ENCODE results near the gene ACCS.

ACCS gene

DNA sequence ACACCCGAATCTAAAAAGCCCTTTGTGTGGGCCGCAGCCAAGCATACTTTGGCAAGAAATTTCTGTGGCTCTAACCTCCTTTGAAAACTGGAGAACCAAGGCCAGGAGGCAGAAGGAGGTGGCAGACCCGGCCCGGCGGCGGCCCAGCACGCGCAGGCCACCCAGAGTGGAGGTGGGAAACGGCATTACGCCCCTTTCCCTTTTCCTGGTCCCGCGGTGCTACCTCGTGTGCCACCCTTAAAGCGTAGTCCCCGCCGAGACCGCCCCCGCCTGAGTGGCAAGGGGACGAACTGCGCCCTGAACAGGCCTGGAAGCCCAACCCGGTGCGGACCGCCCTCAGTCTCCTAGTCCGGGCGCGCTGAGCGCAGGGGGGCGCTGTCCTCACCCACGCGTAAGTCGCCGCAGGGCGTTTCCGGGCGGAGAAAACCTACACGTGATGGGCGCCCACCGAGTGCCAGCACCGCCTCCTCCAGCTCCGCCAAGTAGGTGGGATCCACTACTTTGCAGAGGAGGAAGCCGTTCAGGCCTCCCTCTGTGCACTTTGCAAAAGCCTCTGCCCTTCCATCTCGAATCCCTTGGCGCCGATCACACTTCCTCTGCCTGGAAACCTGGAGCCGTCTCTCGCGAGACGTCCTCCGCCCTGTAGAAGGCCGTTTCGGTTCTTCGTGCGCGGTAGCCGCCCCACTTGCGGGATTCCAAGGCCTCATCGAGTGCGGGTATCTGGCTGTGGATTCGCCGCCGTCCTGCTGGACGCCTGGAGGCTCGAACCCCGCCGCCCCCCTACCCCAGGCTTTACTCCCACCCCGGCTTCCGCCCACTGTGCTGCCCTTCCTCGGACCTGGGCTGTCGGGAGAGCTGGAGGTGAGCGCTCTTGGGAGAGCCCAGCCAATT, at the start of gene ACCS:
TSS of gene ACCS (plus strand) at position 430 of the 891 bp plus-strand sequence. CDS start 1,358 bp downstream, outside the sequence.
- peak within 1 kb of the TSS; percentile 87 for H3K27ac Mint-ChIP-seq
- H3K9me3 Mint-ChIP-seq = no peaks in the 10 kb centered on the region
- peak within 1 kb of the TSS; percentile 91 for H3K4me3 Mint-ChIP-seq
- peaks cover 5% of the 10 kb centered on the region for H3K36me3 Mint-ChIP-seq
- peak; percentile 84 to 90 for DNase-seq (ENCODE audit: low spot score in 2 of 2)
- peak; percentile 94 for ATAC-seq (ENCODE audit: low read depth)
- H3K4me1 Mint-ChIP-seq = peaks cover 14% of the 10 kb centered on the region
- H3K27me3 Mint-ChIP-seq = no peaks in the 10 kb centered on the region

DNA sequence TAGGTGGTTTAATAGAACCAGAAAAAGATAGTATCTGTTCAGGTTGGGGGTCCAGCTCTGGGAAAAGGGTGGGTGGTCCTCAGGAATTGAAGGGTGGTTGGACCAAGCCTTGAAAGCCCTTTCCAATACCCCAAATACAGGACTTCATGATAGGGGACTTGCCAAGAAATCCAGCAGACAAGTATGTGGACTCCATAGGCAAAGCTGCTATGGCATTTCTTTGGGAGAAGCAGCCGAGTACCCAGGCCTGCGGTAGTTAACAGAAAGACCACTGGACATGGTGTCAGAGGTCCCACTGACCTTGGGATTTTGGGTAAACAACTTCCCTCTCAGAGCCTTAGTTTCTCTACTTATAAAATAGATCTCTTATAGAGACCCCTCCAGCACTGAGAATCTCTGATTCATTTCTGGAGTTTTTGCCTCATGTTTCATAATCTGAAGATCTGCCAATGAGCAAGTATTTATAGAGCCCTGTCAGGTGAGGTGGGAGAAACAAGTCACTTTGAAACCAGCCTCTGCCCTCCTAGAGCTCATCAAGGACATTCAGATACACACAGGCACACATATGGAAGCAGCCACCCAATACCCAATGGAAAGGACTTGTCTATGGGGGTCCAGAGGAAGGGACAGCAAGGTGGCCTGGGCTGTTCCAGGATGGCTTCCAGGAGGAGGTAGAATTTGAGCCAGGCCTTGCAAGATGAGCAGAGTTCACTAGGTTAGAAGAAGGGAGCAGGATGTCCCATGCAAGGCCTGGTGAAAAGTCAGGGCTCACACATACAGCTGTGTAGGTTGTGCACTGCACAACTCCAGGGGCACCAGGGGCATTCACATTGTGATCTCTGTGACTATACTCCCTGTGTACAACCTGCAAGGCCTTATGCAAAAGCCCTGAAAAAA, 49.3 kb upstream of the ACCS start:
- Mint-ChIP-seq H3K4me1 (no peaks in the 10 kb centered on the region), H3K27ac (no peak overlapping the region), H3K4me3 (no peak overlapping the region), H3K27me3 (peaks cover 1% of the 10 kb centered on the region), H3K9me3 (peaks cover 3% of the 10 kb centered on the region), H3K36me3 (no peaks in the 10 kb centered on the region)
- DNase-seq (ENCODE audit: low spot score in 2 of 2) = no peak
- ATAC-seq (ENCODE audit: low read depth) = no peak

- H3K36me3 Mint-ChIP-seq = no peaks in the 10 kb centered on the region
- peaks cover 1% of the 10 kb centered on the region for H3K27me3 Mint-ChIP-seq
- ATAC-seq (ENCODE audit: low read depth) (no peak), DNase-seq (ENCODE audit: low spot score in 2 of 2) (no peak)
- H3K27ac Mint-ChIP-seq = no peak overlapping the region
- H3K4me3 Mint-ChIP-seq = no peak overlapping the region
- peaks cover 8% of the 10 kb centered on the region for H3K9me3 Mint-ChIP-seq
- no peaks in the 10 kb centered on the region for H3K4me1 Mint-ChIP-seq
These were observed 48.5 kb upstream of the ACCS start for GRCh38 chr11:44017443-44018126.

- peaks cover 10% of the 10 kb centered on the region for H3K9me3 Mint-ChIP-seq
- H3K27me3 Mint-ChIP-seq = peaks cover 1% of the 10 kb centered on the region
- no peaks in the 10 kb centered on the region for H3K4me1 Mint-ChIP-seq
- no peak for DNase-seq (ENCODE audit: low spot score in 2 of 2)
- ATAC-seq (ENCODE audit: low read depth) = no peak
- no peaks in the 10 kb centered on the region for H3K36me3 Mint-ChIP-seq
- H3K4me3 Mint-ChIP-seq = no peak overlapping the region
- no peak overlapping the region for H3K27ac Mint-ChIP-seq
These were observed 47.9 kb upstream of the ACCS start for GRCh38 chr11:44018127-44018521.

- peaks cover 1% of the 10 kb centered on the region for H3K27me3 Mint-ChIP-seq
- H3K36me3 Mint-ChIP-seq = no peaks in the 10 kb centered on the region
- no peaks in the 10 kb centered on the region for H3K4me1 Mint-ChIP-seq
- DNase-seq (ENCODE audit: low spot score in 2 of 2) (no peak), ATAC-seq (ENCODE audit: low read depth) (no peak)
- no peak overlapping the region for H3K4me3 Mint-ChIP-seq
- H3K27ac Mint-ChIP-seq = no peak overlapping the region
- H3K9me3 Mint-ChIP-seq = peaks cover 13% of the 10 kb centered on the region
These were observed 47.2 kb upstream of the ACCS start for GRCh38 chr11:44018829-44019228.

- DNase-seq (ENCODE audit: low spot score in 2 of 2) (no peak), ATAC-seq (ENCODE audit: low read depth) (no peak)
- Mint-ChIP-seq H3K36me3 (no peaks in the 10 kb centered on the region), H3K27ac (no peak overlapping the region), H3K4me3 (no peak overlapping the region), H3K4me1 (no peaks in the 10 kb centered on the region), H3K27me3 (peaks cover 6% of the 10 kb centered on the region), H3K9me3 (peaks cover 18% of the 10 kb centered on the region)
These were observed 41.1 kb upstream of the ACCS start for GRCh38 chr11:44024977-44025376.

DNA sequence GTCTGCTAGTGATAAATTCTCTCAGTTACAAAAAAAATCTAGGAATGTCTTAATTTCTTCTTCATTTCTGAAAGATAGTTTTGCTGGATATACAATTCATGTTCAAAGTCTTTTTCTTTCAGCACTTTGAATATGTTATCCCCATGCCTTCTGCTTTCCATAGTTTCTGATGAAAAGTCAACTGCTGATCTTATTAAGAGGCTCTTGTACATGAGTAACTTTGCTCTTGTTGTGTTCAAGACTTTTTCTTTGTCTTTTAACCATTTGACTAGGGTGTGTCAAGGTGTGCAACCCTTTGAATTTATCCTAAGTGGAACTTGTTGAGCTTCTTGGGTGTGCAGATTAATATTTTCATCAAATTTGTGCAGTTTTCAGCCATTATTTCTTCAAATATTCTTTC, 40.3 kb upstream of the ACCS start:
- Mint-ChIP-seq H3K4me1 (no peaks in the 10 kb centered on the region), H3K27me3 (peaks cover 10% of the 10 kb centered on the region), H3K36me3 (no peaks in the 10 kb centered on the region), H3K9me3 (peaks cover 18% of the 10 kb centered on the region), H3K27ac (no peak overlapping the region), H3K4me3 (no peak overlapping the region)
- DNase-seq (ENCODE audit: low spot score in 2 of 2) (no peak), ATAC-seq (ENCODE audit: low read depth) (no peak)

DNA sequence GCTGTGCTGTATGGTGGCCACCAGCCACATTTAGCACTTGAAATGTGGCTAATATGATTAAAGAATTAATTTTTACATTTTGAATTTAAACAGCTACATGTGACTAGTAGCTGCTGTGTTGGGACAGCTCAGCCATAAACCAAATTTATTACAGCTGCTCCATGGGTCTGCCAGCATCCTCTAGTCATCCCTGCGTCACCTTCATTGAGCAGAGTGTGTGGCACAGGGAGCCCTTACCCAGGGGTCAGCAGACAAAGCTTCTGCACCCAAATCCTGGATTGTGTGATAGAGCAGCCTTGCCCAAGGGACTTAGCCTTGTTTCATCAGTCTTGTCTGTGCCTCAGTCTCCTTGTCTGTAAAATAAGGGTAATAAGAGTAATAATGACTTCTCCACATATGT, 37.7 kb upstream of the ACCS start:
- H3K27me3 Mint-ChIP-seq = peaks cover 23% of the 10 kb centered on the region
- H3K4me1 Mint-ChIP-seq = no peaks in the 10 kb centered on the region
- no peak for ATAC-seq (ENCODE audit: low read depth)

GRCh38 chr11:44028816-44029506, 37.1 kb upstream of the ACCS start:
- no peak overlapping the region for H3K27ac Mint-ChIP-seq
- no peak overlapping the region for H3K4me3 Mint-ChIP-seq
- peaks cover 4% of the 10 kb centered on the region for H3K9me3 Mint-ChIP-seq
- DNase-seq (ENCODE audit: low spot score in 2 of 2) (no peak), ATAC-seq (ENCODE audit: low read depth) (no peak)
- H3K36me3 Mint-ChIP-seq = no peaks in the 10 kb centered on the region
- H3K27me3 Mint-ChIP-seq = peaks cover 27% of the 10 kb centered on the region
- no peaks in the 10 kb centered on the region for H3K4me1 Mint-ChIP-seq

More for the DNA sequence above, 37.7 kb upstream of the ACCS start:
- Mint-ChIP-seq H3K27ac (no peak overlapping the region), H3K9me3 (peaks cover 6% of the 10 kb centered on the region), H3K4me3 (no peak overlapping the region), H3K36me3 (no peaks in the 10 kb centered on the region)
- DNase-seq (ENCODE audit: low spot score in 2 of 2) = no peak

DNA sequence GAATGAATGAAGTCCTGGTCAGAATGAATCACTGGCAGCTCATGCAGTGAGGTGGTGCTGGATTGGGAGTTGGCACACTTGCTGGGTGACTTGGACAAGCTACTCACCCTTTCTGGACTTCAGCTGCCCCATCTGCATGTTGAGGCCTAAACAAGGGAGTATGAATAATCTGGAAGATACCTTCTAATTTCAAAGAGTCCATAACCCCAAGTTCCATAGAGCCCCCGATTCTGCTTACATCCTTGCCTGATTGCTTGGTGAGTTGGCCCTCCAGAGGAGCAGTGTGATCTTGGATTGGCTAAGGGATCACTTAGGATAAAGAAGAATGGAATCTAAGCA, 36.6 kb upstream of the ACCS start:
- Mint-ChIP-seq H3K27ac (no peak overlapping the region), H3K27me3 (peaks cover 27% of the 10 kb centered on the region), H3K4me1 (no peaks in the 10 kb centered on the region), H3K4me3 (no peak overlapping the region), H3K9me3 (peaks cover 4% of the 10 kb centered on the region), H3K36me3 (no peaks in the 10 kb centered on the region)
- DNase-seq (ENCODE audit: low spot score in 2 of 2) (no peak), ATAC-seq (ENCODE audit: low read depth) (no peak)

- Mint-ChIP-seq H3K9me3 (peaks cover 4% of the 10 kb centered on the region), H3K27me3 (peaks cover 27% of the 10 kb centered on the region), H3K27ac (no peak overlapping the region), H3K4me3 (no peak overlapping the region), H3K4me1 (no peaks in the 10 kb centered on the region), H3K36me3 (no peaks in the 10 kb centered on the region)
- ATAC-seq (ENCODE audit: low read depth) (no peak), DNase-seq (ENCODE audit: low spot score in 2 of 2) (no peak)
These were observed 35.8 kb upstream of the ACCS start for GRCh38 chr11:44029977-44030911.

GRCh38 chr11:44030996-44031395, 35.1 kb upstream of the ACCS start:
- Mint-ChIP-seq H3K36me3 (no peaks in the 10 kb centered on the region), H3K27ac (no peak overlapping the region), H3K4me3 (no peak overlapping the region), H3K4me1 (no peaks in the 10 kb centered on the region), H3K9me3 (peaks cover 3% of the 10 kb centered on the region), H3K27me3 (peaks cover 26% of the 10 kb centered on the region)
- DNase-seq (ENCODE audit: low spot score in 2 of 2) (no peak), ATAC-seq (ENCODE audit: low read depth) (no peak)

DNA sequence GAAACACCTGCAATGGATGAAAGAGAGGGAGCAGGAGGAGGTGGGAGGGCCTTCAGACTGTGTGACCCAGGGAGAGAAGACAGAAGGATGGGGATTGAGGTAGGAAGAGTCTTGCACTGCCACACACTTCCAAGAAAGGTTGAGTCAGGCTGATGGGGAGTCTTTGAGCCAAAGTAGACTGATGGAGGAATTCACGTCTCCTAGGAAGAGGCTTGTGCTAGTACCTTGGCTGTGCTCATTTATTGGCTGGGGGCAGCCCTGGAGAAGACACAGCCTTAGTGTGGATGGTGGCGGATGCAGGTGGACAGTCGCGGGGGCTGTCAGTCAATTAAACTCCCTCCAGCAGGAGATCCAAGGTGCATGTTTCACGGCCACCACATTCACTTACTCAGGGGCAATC, 34.5 kb upstream of the ACCS start:
- Mint-ChIP-seq H3K4me3 (no peak overlapping the region), H3K9me3 (no peaks in the 10 kb centered on the region), H3K36me3 (no peaks in the 10 kb centered on the region), H3K27me3 (peaks cover 24% of the 10 kb centered on the region), H3K27ac (no peak overlapping the region), H3K4me1 (no peaks in the 10 kb centered on the region)
- DNase-seq (ENCODE audit: low spot score in 2 of 2) (no peak), ATAC-seq (ENCODE audit: low read depth) (no peak)
